ENCODE measurements around the gene CIB2.

Gene CIB2

GRCh38 chr15:78149068-78149804 lies 18.0 kb upstream of the CIB2 start, which contains the start of gene IDH3A:
IDH3A (plus strand) TSS chr15:78149362; CDS start chr15:78149404, 42 bp downstream.
- DNase-seq: peak; percentile 100

- DNase-seq: no peak
These were observed 17.3 kb upstream of the CIB2 start for GRCh38 chr15:78148392-78149067.

GRCh38 chr15:78147566-78147965 lies 16.3 kb upstream of the CIB2 start:
- no peak for DNase-seq

- DNase-seq: no peak
These were observed 15.3 kb upstream of the CIB2 start for GRCh38 chr15:78146425-78147154.

GRCh38 chr15:78142332-78142731 lies 11.1 kb upstream of the CIB2 start:
- no peak for DNase-seq

- no peak for DNase-seq
These were observed 9.0 kb upstream of the CIB2 start for GRCh38 chr15:78140292-78140691.

GRCh38 chr15:78139578-78139977 lies 8.3 kb upstream of the CIB2 start:
- no peak for DNase-seq

GRCh38 chr15:78133801-78134200 lies 2.6 kb upstream of the CIB2 start:
- DNase-seq: no peak

- no peak for DNase-seq
These were observed 565 bp downstream of the CIB2 start for GRCh38 chr15:78130466-78131294.

GRCh38 chr15:78129751-78130287 lies 1.4 kb downstream of the CIB2 start:
- no peak for DNase-seq

- no peak for DNase-seq
These were observed 2.0 kb downstream of the CIB2 start for GRCh38 chr15:78129077-78129750.

GRCh38 chr15:78127882-78128281 lies 3.4 kb downstream of the CIB2 start:
- no peak for DNase-seq

GRCh38 chr15:78125267-78125666 lies 6.0 kb downstream of the CIB2 start:
- DNase-seq: no peak

GRCh38 chr15:78120523-78120922 lies 10.7 kb downstream of the CIB2 start:
- no peak for DNase-seq

- DNase-seq: no peak
These were observed 18.7 kb downstream of the CIB2 start for GRCh38 chr15:78112551-78112950.

GRCh38 chr15:78111788-78112187 lies 19.5 kb downstream of the CIB2 start:
- DNase-seq: no peak

GRCh38 chr15:78110916-78111475 lies 20.2 kb downstream of the CIB2 start:
- no peak for DNase-seq

- no peak for DNase-seq
These were observed 21.1 kb downstream of the CIB2 start for GRCh38 chr15:78110096-78110495.

GRCh38 chr15:78109156-78109555 lies 22.1 kb downstream of the CIB2 start:
- no peak for DNase-seq

- peak; percentile 85 for DNase-seq
These were observed 22.8 kb downstream of the CIB2 start for GRCh38 chr15:78108300-78109084.

- no peak for DNase-seq
These were observed 23.8 kb downstream of the CIB2 start for GRCh38 chr15:78107471-78107870.

All from activated CD8-positive, alpha-beta memory T cell treated with anti-CD3 and anti-CD28 coated beads, Interleukin-2, amount 50 U/mL, for 4 hours (primary cell).